Suprapubic skin (tissue), 3 donors: ENCODE data around the gene MCM8.

ENCODE experiments used
- CTCF ChIP-seq, 2 donors: fragments of 200-600 bp in 1 of 2; fragments of 450-650 bp in 1 of 2; sonication (generic) in 1 of 2; IDR thresholded peaks; one replicate each; pipeline ENCODE4 v1.5.1; 2016 to 2019; ENCODE audit warnings: antibody characterized with exemption in 2 of 2, mild to moderate bottlenecking in 1 of 2, moderate library complexity in 1 of 2
- EP300 ChIP-seq: sonication (generic); formaldehyde crosslinking; IDR thresholded peaks from one replicate; pipeline ENCODE4 v1.6.1; 2017; ENCODE audit warnings: antibody characterized with exemption
- POLR2A ChIP-seq, 2 donors: fragments of 450-650 bp; IDR thresholded peaks; one replicate each; pipeline ENCODE4 v1.6.1; 2017; ENCODE audit warnings: antibody characterized with exemption in 2 of 2, mild to moderate bottlenecking in 2 of 2, moderate library complexity in 2 of 2

GRCh38 chr20:6041808-6042265, 91.4 kb downstream of the MCM8 start:
- TF ChIP-seq CTCF (IDR thresholded peaks at IDR 0.05): no peak
- no peak for TF ChIP-seq POLR2A (IDR thresholded peaks at IDR 0.05)
- no peak for TF ChIP-seq EP300
